Endodermal cell (in vitro differentiated cells): ENCODE measurements around the gene KCNQ1. TPM values are rescaled to one million over a fixed set of nuclear protein-coding genes. Genes with fewer than 3 reads are reported as not detected.

Source experiments
- DNase-seq: peaks from one replicate; pipeline ENCODE4 v3.0.0-alpha.2; 2017
- H3K27ac ChIP-seq: 2 replicates; pipeline ENCODE4 v1.5.1; 2013; ENCODE audit warnings: mild to moderate bottlenecking, low read depth, low read length, moderate library complexity
- H3K27me3 ChIP-seq: 2 replicates; pipeline ENCODE4 v1.6.1; 2013; ENCODE audit warnings: mild to moderate bottlenecking, low read length, moderate library complexity; ENCODE audit not compliant: insufficient read depth, control insufficient read depth, poor library complexity, severe bottlenecking
- H3K36me3 ChIP-seq: 2 replicates; pipeline ENCODE4 v1.7.0; 2013; ENCODE audit warnings: mild to moderate bottlenecking, low read length, moderate library complexity; ENCODE audit not compliant: control insufficient read depth, insufficient read depth
- H3K4me1 ChIP-seq: one replicate; pipeline ENCODE4 v1.7.0; 2013; ENCODE audit warnings: low read length; ENCODE audit not compliant: control insufficient read depth, insufficient read depth
- H3K4me3 ChIP-seq: 2 replicates; pipeline ENCODE4 v1.5.1; 2013; ENCODE audit warnings: mild to moderate bottlenecking, low read length, moderate library complexity
- H3K9ac ChIP-seq: 2 replicates; pipeline ENCODE4 v1.6.1; 2013; ENCODE audit warnings: mild to moderate bottlenecking, low read length, moderate library complexity; ENCODE audit not compliant: poor library complexity, severe bottlenecking; ENCODE audit errors: extremely low read depth
- H3K9me3 ChIP-seq: 2 replicates; pipeline ENCODE4 v1.6.1; 2013; ENCODE audit warnings: mild to moderate bottlenecking, low read length, moderate library complexity; ENCODE audit not compliant: control insufficient read depth
- H3K27ac Mint-ChIP-seq: 2 replicates; pipeline ENCODE4 v1.8.0; 2020; ENCODE audit warnings: mixed read lengths
- H3K27me3 Mint-ChIP-seq: 2 replicates; pipeline ENCODE4 v1.8.0; 2021; ENCODE audit warnings: mild to moderate bottlenecking, mixed read lengths; ENCODE audit not compliant: insufficient read depth
- H3K36me3 Mint-ChIP-seq: 2 replicates; pipeline ENCODE4 v1.8.0; 2020; ENCODE audit warnings: low read depth, mixed read lengths
- H3K4me1 Mint-ChIP-seq: 2 replicates; pipeline ENCODE4 v1.8.0; 2020; ENCODE audit warnings: mixed read lengths
- H3K4me3 Mint-ChIP-seq: 2 replicates; pipeline ENCODE4 v1.8.0; 2020; ENCODE audit warnings: mild to moderate bottlenecking, moderate library complexity, mixed read lengths
- H3K9me3 Mint-ChIP-seq: 2 replicates; pipeline ENCODE4 v1.8.0; 2020; ENCODE audit warnings: mild to moderate bottlenecking, mixed read lengths
- CTCF ChIP-seq: fragments of 200-600 bp; sonication (generic); conservative IDR thresholded peaks from 2 replicates; pipeline ENCODE4 v1.5.0; 2021; ENCODE audit warnings: antibody characterized with exemption, mild to moderate bottlenecking
- WGBS, 2 experiments: methylation state at CpG; one replicate each; pipeline versions ENCODE4 v1.1.5 to v1.1.7; 2013; ENCODE audit warnings: missing lambda C conversion rate in 2 of 2, mixed read lengths in 1 of 2; ENCODE audit not compliant: insufficient coverage in 1 of 2, insufficient read length in 1 of 2; 5-methylcytosine and 5-hydroxymethylcytosine counted together
- total RNA-seq, 2 donors: library from RNA; stranded (reverse); fragmentation: NEBNext Ultra II Directional in 1 of 2; extraction: Animal tissue kit (Norgen Biotek cat#: 25700) in 1 of 2; gene quantifications; 2 replicates in 1 of 2; 3 replicates in 1 of 2; pipeline ENCODE4 v1.2.1, GENCODE V29; 2021

Gene KCNQ1
- total RNA-seq, 2 donors from 2014 or later: 1.8 to 3.5 TPM

- WGBS, 2 experiments: 93 to 97% methylated on average over 13 to 16 of the region's 16 CpGs
- Histone ChIP-seq H3K36me3 (no peaks in the 10 kb centered on the region), H3K9ac (no peak overlapping the region), H3K27me3 (no peaks in the 10 kb centered on the region), H3K9me3 (peaks cover 20% of the 10 kb centered on the region), H3K4me3 (no peak overlapping the region), H3K27ac (no peak overlapping the region), H3K4me1 (no peaks in the 10 kb centered on the region)
- no peaks in the 10 kb centered on the region for H3K36me3 Mint-ChIP-seq
- no peak overlapping the region for H3K4me3 Mint-ChIP-seq
- peaks cover 49% of the 10 kb centered on the region for H3K9me3 Mint-ChIP-seq
- DNase-seq: no peak
- H3K27me3 Mint-ChIP-seq: peaks cover 79% of the 10 kb centered on the region
- no peak for TF ChIP-seq CTCF
- no peaks in the 10 kb centered on the region for H3K4me1 Mint-ChIP-seq
- no peak overlapping the region for H3K27ac Mint-ChIP-seq
These were observed 376.2 kb downstream of the KCNQ1 start for GRCh38 chr11:2820976-2821375.

GRCh38 chr11:2821891-2822290 lies 377.1 kb downstream of the KCNQ1 start:
- Histone ChIP-seq H3K9me3 (peaks cover 20% of the 10 kb centered on the region), H3K9ac (no peak overlapping the region), H3K4me3 (no peak overlapping the region), H3K4me1 (no peaks in the 10 kb centered on the region), H3K36me3 (no peaks in the 10 kb centered on the region), H3K27ac (no peak overlapping the region), H3K27me3 (no peaks in the 10 kb centered on the region)
- H3K9me3 Mint-ChIP-seq: peaks cover 41% of the 10 kb centered on the region
- no peak overlapping the region for H3K4me3 Mint-ChIP-seq
- no peak for TF ChIP-seq CTCF
- no peak overlapping the region for H3K27ac Mint-ChIP-seq
- H3K36me3 Mint-ChIP-seq: no peaks in the 10 kb centered on the region
- H3K27me3 Mint-ChIP-seq: peaks cover 73% of the 10 kb centered on the region
- no peaks in the 10 kb centered on the region for H3K4me1 Mint-ChIP-seq
- no peak for DNase-seq
- WGBS, 2 experiments: 92% methylated on average over 8 of the region's 8 CpGs

- no peak overlapping the region for H3K4me3 Mint-ChIP-seq
- no peaks in the 10 kb centered on the region for H3K36me3 Mint-ChIP-seq
- Histone ChIP-seq H3K27ac (no peak overlapping the region), H3K9ac (no peak overlapping the region), H3K27me3 (no peaks in the 10 kb centered on the region), H3K4me3 (no peak overlapping the region), H3K4me1 (no peaks in the 10 kb centered on the region), H3K9me3 (peaks cover 28% of the 10 kb centered on the region), H3K36me3 (no peaks in the 10 kb centered on the region)
- H3K27ac Mint-ChIP-seq: no peak overlapping the region
- TF ChIP-seq CTCF: no peak
- H3K27me3 Mint-ChIP-seq: peaks cover 78% of the 10 kb centered on the region
- H3K9me3 Mint-ChIP-seq: peaks cover 53% of the 10 kb centered on the region
- no peak for DNase-seq
- WGBS, 2 experiments: 92% methylated on average over 3 to 18 of the region's 18 CpGs
- H3K4me1 Mint-ChIP-seq: no peaks in the 10 kb centered on the region
These were observed 380.0 kb downstream of the KCNQ1 start for GRCh38 chr11:2824851-2825250.
